ENCODE data around the gene KATNB1.

GRCh38 chr16:57770361-57770760, 34.8 kb downstream of the KATNB1 start:
- no peak for TF ChIP-seq CTCF (IDR thresholded peaks at IDR 0.05)
- no peak for TF ChIP-seq POLR2A (IDR thresholded peaks at IDR 0.05)

Data from uterus (tissue), 2 donors.